Ovary (tissue), 3 donors: ENCODE measurements around the gene USP32.

Experiments
- CTCF ChIP-seq, 3 donors: fragments of 450-650 bp in 2 of 3; fragments of 200-600 bp in 1 of 3; IDR thresholded peaks; one replicate each; pipeline versions ENCODE4 v1.5.1 to v1.8.0; 2016 to 2022; ENCODE audit warnings: antibody characterized with exemption in 3 of 3, mild to moderate bottlenecking in 1 of 3
- EP300 ChIP-seq: sonication (generic); formaldehyde crosslinking; IDR thresholded peaks from one replicate; pipeline ENCODE4 v1.6.1; 2017; ENCODE audit warnings: antibody characterized with exemption
- donor health status: DM: no; HTN: no; CAD: no.

GRCh38 chr17:60356940-60357339, 35.0 kb downstream of the USP32 start:
- TF ChIP-seq CTCF (IDR thresholded peaks at IDR 0.05) (no peak), EP300 (no peak)
